Measurements from ENCODE around the gene ARRB1. TPM values are rescaled to one million over a fixed set of nuclear protein-coding genes. Genes with fewer than 3 reads are reported as not detected.

The ARRB1 gene
- total and polyA plus RNA-seq, 5 donors, result 12.1 to 32.5 (median 26.4) TPM

- Histone ChIP-seq H3K4me1 (ENCODE audit: control insufficient read depth, insufficient read depth, low read length) (peaks cover 10% of the 10 kb centered on the region), H3K27ac (ENCODE audit: low read length) (no peak overlapping the region), H3K27me3 (ENCODE audit: control insufficient read depth, insufficient read depth) (no peaks in the 10 kb centered on the region), H3K9me3 (ENCODE audit: control insufficient read depth, low read length) (no peaks in the 10 kb centered on the region), H3K4me3 (ENCODE audit: low read length) (no peak overlapping the region)
- intact Hi-C loops (cut with DNase I), result no loop called here
- ATAC-seq (no peak), DNase-seq (peak in 1 of 3 donors; percentile 37)
- WGBS, result 84% methylated on average over 6 of the region's 6 CpGs
Observed at GRCh38 chr11:75264971-75265370, 86.5 kb downstream of the ARRB1 start.

GRCh38 chr11:75264356-75264755 lies 87.1 kb downstream of the ARRB1 start:
- intact Hi-C loops (cut with DNase I), result no loop called here
- H3K27ac ChIP-seq (ENCODE audit: low read length), result no peak overlapping the region
- peak in 2 of 3 donors; percentile 5 for DNase-seq

DNA sequence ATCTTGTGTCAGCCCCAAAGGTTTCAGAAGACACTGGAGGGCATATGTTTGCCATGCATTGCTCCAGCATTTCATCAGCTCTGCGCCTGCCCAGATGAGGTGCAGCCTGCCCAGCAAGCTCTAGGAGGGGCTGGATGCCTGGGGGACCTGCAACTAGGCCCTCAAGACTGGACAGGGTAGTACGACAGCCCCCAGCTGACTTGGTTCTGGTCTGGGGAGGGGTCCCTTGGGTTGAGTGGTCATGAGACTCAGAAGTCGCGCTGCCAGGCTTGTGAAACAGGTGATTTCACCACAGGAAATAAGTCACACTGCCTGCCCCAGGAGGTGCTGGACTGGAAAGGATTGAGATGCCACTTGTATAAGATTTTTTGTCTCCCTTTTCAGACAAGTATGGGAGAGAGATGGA lies 87.5 kb downstream of the ARRB1 start:
- no peak overlapping the region for H3K4me3 ChIP-seq (ENCODE audit: low read length)
- 80% methylated on average over 4 of the region's 4 CpGs for WGBS
- H3K9me3 ChIP-seq (ENCODE audit: control insufficient read depth, low read length), result no peaks in the 10 kb centered on the region
- peak in 1 of 2 donors; percentile 1 for ATAC-seq
- H3K4me1 ChIP-seq (ENCODE audit: control insufficient read depth, insufficient read depth, low read length), result peaks cover 10% of the 10 kb centered on the region
- no peaks in the 10 kb centered on the region for H3K27me3 ChIP-seq (ENCODE audit: control insufficient read depth, insufficient read depth)
- DNase-seq, result peak in 2 of 3 donors; percentile 12 to 51
- intact Hi-C loops (cut with DNase I), result no loop called here
- H3K27ac ChIP-seq (ENCODE audit: low read length), result no peak overlapping the region

More at GRCh38 chr11:75264356-75264755, 87.1 kb downstream of the ARRB1 start:
- ATAC-seq, result no peak
- H3K27me3 ChIP-seq (ENCODE audit: control insufficient read depth, insufficient read depth), result no peaks in the 10 kb centered on the region
- no peak overlapping the region for H3K4me3 ChIP-seq (ENCODE audit: low read length)
- H3K9me3 ChIP-seq (ENCODE audit: control insufficient read depth, low read length), result no peaks in the 10 kb centered on the region
- peaks cover 10% of the 10 kb centered on the region for H3K4me1 ChIP-seq (ENCODE audit: control insufficient read depth, insufficient read depth, low read length)

DNA sequence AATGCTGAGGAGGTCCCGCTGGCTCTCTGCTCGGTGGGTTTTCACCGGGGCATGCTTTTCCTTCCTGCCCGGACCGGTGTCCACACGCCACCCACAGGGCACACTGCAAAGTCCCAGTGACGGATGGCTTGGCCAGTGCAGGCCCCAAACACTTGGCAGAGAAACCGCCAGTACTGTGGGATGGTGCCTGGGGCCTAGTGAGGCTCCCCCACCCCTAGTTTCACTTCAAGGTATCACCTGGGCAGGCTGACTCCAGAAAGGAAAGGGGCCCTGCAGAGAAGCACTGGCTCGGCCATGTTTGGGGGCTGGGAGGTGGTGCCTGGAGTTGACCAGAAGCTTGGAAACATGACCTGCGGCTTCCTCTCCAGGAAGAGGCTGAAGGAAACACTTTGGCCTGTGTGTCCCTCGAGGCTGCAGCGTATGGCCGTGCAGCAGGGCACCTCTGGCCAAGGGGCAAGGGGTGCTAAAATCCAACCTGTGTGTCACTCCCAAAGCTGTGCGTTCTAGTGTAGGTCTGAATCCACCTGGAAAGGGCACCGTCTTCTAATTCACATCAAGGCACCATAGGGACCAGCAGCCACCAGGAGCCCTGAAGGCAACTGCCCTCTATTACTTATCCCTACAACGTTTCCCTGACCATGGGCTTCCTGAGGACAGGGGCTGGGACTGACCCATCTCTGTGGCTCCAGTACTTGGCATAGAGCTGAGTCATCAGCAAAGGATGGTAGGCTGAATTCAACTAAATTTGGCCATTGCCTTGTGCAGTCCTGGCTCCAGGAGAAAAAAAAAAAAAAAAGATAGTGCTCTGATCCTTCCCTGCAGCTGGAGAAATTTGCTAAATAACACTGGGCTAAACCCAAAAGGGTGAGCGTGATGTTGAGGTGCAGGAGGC lies 88.3 kb downstream of the ARRB1 start:
- peak in 2 of 3 donors; percentile 0 to 60 for DNase-seq
- H3K4me3 ChIP-seq (ENCODE audit: low read length), result no peak overlapping the region
- no peak overlapping the region for H3K27ac ChIP-seq (ENCODE audit: low read length)
- 63% methylated on average over 17 of the region's 17 CpGs for WGBS
- intact Hi-C loops (cut with DNase I), result no loop called here
- no peaks in the 10 kb centered on the region for H3K9me3 ChIP-seq (ENCODE audit: control insufficient read depth, low read length)
- H3K27me3 ChIP-seq (ENCODE audit: control insufficient read depth, insufficient read depth), result no peaks in the 10 kb centered on the region
- H3K4me1 ChIP-seq (ENCODE audit: control insufficient read depth, insufficient read depth, low read length), result peaks cover 10% of the 10 kb centered on the region
- peak; percentile 14 to 18 for ATAC-seq

DNA sequence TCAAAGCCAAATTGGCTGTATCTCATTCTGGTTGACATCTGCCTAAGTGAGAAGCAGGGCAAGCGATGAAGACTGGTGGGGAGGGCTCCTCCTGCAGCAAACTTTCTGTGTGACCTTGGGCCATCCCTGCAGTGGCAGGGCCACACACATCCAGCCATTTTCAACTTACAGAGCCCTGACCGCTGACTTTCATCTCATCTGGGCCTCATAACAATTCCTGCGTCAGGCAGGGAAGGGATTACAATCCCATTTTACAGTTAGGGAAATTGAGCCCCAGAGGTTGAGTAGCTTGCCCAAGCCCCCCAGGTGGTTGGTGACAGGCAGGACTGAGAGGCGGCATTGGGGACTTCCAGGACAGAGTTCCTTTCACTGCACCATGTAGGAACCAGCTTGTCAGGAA lies 89.0 kb downstream of the ARRB1 start:
- H3K9me3 ChIP-seq (ENCODE audit: control insufficient read depth, low read length), result no peaks in the 10 kb centered on the region
- ATAC-seq (no peak), DNase-seq (no peak)
- 89% methylated on average over 4 of the region's 4 CpGs for WGBS
- no peak overlapping the region for H3K27ac ChIP-seq (ENCODE audit: low read length)
- intact Hi-C loops (cut with DNase I), result no loop called here
- peaks cover 10% of the 10 kb centered on the region for H3K4me1 ChIP-seq (ENCODE audit: control insufficient read depth, insufficient read depth, low read length)
- no peak overlapping the region for H3K4me3 ChIP-seq (ENCODE audit: low read length)
- H3K27me3 ChIP-seq (ENCODE audit: control insufficient read depth, insufficient read depth), result no peaks in the 10 kb centered on the region

DNA sequence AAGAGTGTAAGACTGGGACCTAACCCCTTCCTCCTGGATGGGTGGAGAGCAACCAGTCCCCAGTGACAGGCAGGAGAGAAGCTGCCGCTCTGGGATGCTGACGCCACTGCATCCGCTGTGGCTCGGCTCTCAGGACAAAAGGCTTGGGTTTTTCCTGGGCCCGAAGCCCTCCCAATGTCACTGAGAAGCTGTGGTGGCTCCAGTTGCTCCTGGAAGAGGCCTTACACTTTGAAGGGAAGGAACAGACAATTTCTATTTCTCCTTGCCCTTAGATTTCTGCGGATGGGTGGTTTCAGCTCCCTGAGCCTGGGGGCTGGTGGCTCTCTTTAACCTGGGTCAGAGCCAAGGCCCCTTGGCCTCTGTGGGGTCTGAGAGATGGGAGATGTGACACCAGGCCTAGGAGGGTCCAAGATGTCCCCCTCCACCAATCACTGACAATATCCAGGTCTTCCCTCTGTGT lies 89.5 kb downstream of the ARRB1 start:
- H3K27ac ChIP-seq (ENCODE audit: low read length), result no peak overlapping the region
- whole genome bisulfite sequencing, result 70% methylated on average over 6 of the region's 6 CpGs
- H3K4me3 ChIP-seq (ENCODE audit: low read length), result no peak overlapping the region

GRCh38 chr11:75260396-75261170 lies 90.9 kb downstream of the ARRB1 start:
- H3K27ac ChIP-seq (ENCODE audit: low read length), result no peak overlapping the region
- H3K27me3 ChIP-seq (ENCODE audit: control insufficient read depth, insufficient read depth), result no peaks in the 10 kb centered on the region
- 42% methylated on average over 10 of the region's 10 CpGs for WGBS
- intact Hi-C loops (cut with DNase I), result no loop called here
- DNase-seq (peak in 1 of 3 donors; percentile 69), ATAC-seq (peak; percentile 8 to 12)
- H3K9me3 ChIP-seq (ENCODE audit: control insufficient read depth, low read length), result no peaks in the 10 kb centered on the region
- H3K4me3 ChIP-seq (ENCODE audit: low read length), result no peak overlapping the region
- peaks cover 10% of the 10 kb centered on the region for H3K4me1 ChIP-seq (ENCODE audit: control insufficient read depth, insufficient read depth, low read length)

More for the DNA sequence above, 89.5 kb downstream of the ARRB1 start:
- Histone ChIP-seq H3K4me1 (ENCODE audit: control insufficient read depth, insufficient read depth, low read length) (peaks cover 10% of the 10 kb centered on the region), H3K27me3 (ENCODE audit: control insufficient read depth, insufficient read depth) (no peaks in the 10 kb centered on the region), H3K9me3 (ENCODE audit: control insufficient read depth, low read length) (no peaks in the 10 kb centered on the region)
- intact Hi-C loops (cut with DNase I), result no loop called here
- ATAC-seq (peak in 1 of 2 donors; percentile 3), DNase-seq (no peak)

DNA sequence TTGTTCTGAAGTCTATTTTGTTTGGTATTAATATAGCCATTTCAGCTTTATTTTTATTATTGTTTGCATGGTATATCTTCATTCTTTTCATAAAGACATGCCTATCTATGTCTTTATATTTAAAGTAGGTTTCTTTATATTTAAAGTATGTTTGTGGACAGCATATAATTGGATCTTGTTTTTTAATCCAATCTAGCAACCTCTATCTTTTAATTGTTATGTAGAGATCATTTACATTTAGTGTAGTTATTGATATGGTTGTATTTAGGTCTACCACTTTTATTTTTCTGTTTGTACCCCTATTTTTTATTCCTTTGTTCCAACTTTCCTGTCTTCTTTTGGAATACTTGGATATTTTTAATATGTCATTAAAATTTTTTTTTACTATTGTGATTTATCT lies 97.1 kb downstream of the ARRB1 start:
- no peak for ATAC-seq
- no peak overlapping the region for H3K4me3 ChIP-seq (ENCODE audit: low read length)
- no peaks in the 10 kb centered on the region for H3K27me3 ChIP-seq (ENCODE audit: control insufficient read depth, insufficient read depth)
- H3K9me3 ChIP-seq (ENCODE audit: control insufficient read depth, low read length), result peaks cover 2% of the 10 kb centered on the region
- no peaks in the 10 kb centered on the region for H3K4me1 ChIP-seq (ENCODE audit: control insufficient read depth, insufficient read depth, low read length)
- no peak for DNase-seq
- H3K27ac ChIP-seq (ENCODE audit: low read length), result no peak overlapping the region
- intact Hi-C loops (cut with DNase I), result no loop called here

DNA sequence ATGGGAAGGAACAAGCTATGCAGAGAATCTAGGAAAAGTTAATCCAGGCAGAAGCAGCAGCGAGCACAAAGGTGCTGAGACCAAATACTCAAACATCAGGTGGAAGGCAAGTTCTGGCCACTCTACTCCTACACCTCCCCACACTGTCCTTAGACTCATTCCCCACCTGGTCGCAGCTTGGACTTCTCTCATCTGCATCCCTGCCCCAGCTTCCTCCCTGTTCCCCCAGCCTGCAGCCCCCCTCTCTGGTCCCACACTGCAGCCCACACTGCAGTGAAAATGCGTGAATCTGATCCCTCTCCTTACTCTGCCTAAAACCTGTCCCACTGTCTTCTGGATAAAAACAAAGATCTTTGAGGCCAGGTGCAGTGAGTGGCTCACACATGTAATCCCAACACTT lies 101.8 kb downstream of the ARRB1 start:
- Histone ChIP-seq H3K27me3 (ENCODE audit: control insufficient read depth, insufficient read depth) (no peaks in the 10 kb centered on the region), H3K9me3 (ENCODE audit: control insufficient read depth, low read length) (peaks cover 2% of the 10 kb centered on the region), H3K27ac (ENCODE audit: low read length) (no peak overlapping the region), H3K4me1 (ENCODE audit: control insufficient read depth, insufficient read depth, low read length) (no peaks in the 10 kb centered on the region), H3K4me3 (ENCODE audit: low read length) (no peak overlapping the region)
- intact Hi-C loops (cut with DNase I), result loop anchor here in 3 of 4 donors (5.0 to 10.0 kb wide), 6 partner anchors 107 to 325 kb away; no protein-coding TSS in a partner anchor
- 59% methylated on average over 3 of the region's 3 CpGs for WGBS
- DNase-seq (no peak), ATAC-seq (no peak)

GRCh38 chr11:75248924-75249256 lies 102.6 kb downstream of the ARRB1 start:
- WGBS, result 36% methylated on average over 11 of the region's 11 CpGs
- intact Hi-C loops (cut with DNase I), result loop anchor here in 3 of 4 donors (5.0 to 10.0 kb wide), 6 partner anchors 107 to 324 kb away; no protein-coding TSS in a partner anchor
- no peak for ATAC-seq

More at GRCh38 chr11:75248924-75249256, 102.6 kb downstream of the ARRB1 start:
- H3K4me1 ChIP-seq (ENCODE audit: control insufficient read depth, insufficient read depth, low read length), result no peaks in the 10 kb centered on the region
- H3K4me3 ChIP-seq (ENCODE audit: low read length), result no peak overlapping the region
- no peak overlapping the region for H3K27ac ChIP-seq (ENCODE audit: low read length)
- DNase-seq, result no peak
- peaks cover 2% of the 10 kb centered on the region for H3K9me3 ChIP-seq (ENCODE audit: control insufficient read depth, low read length)
- no peaks in the 10 kb centered on the region for H3K27me3 ChIP-seq (ENCODE audit: control insufficient read depth, insufficient read depth)

Data from right cardiac atrium (tissue), 5 donors.